GM21737 (cell line): ENCODE data around the gene RWDD1.
"Not testable (repeated sequence)": the region's sequence is repeated elsewhere in the genome, so short reads cannot be mapped to it uniquely, and the experiment has no call there.

ENCODE experiments used
- ATAC-seq: cut with Tn5 transposase; IDR thresholded peaks from one replicate; pipeline ENCODE4 v1.9.1; 2021; ENCODE audit warnings: mild to moderate bottlenecking, moderate library complexity; ENCODE audit not compliant: unreplicated experiment

RWDD1 gene

GRCh38 chr6:116604868-116605267 lies 33.6 kb downstream of the RWDD1 start:
- not testable (repeated sequence) for ATAC-seq

GRCh38 chr6:116605935-116606334 lies 34.6 kb downstream of the RWDD1 start:
- no peak for ATAC-seq

- no peak for ATAC-seq
Measured at GRCh38 chr6:116611056-116611455, 39.8 kb downstream of the RWDD1 start.

GRCh38 chr6:116615937-116616736 lies 44.8 kb downstream of the RWDD1 start, which contains the start of gene RSPH4A:
Gene RSPH4A (plus strand): TSS chr6:116616479. CDS start chr6:116616624, 145 bp downstream.
- ATAC-seq, result peak; percentile 98

- ATAC-seq, result peak; percentile 42
Measured at GRCh38 chr6:116616737-116617053, 45.4 kb downstream of the RWDD1 start.

GRCh38 chr6:116624036-116624805 lies 52.9 kb downstream of the RWDD1 start:
- no peak for ATAC-seq

- ATAC-seq, result no peak
Measured at GRCh38 chr6:116625872-116626271, 54.6 kb downstream of the RWDD1 start.

GRCh38 chr6:116629563-116629981 lies 58.3 kb downstream of the RWDD1 start:
- no peak for ATAC-seq

- ATAC-seq, result peak; percentile 91
Measured at GRCh38 chr6:116631379-116631990, 60.2 kb downstream of the RWDD1 start.

- no peak for ATAC-seq
Measured at GRCh38 chr6:116633685-116634084, 62.4 kb downstream of the RWDD1 start.
